SK-N-DZ (cell line): ENCODE measurements around the gene UST.
"Not testable (repeated sequence)": the region's sequence is repeated elsewhere in the genome, so short reads cannot be mapped to it uniquely, and the experiment has no call there.

Experiments used
- DNase-seq: peaks from one replicate; pipeline ENCODE4 v3.0.0-alpha.2; 2015; ENCODE audit warnings: low spot score

The UST gene

GRCh38 chr6:149035766-149036165, 288.9 kb downstream of the UST start:
- DNase-seq = no peak

GRCh38 chr6:149037051-149037671, 290.3 kb downstream of the UST start:
- DNase-seq = no peak

GRCh38 chr6:149039025-149039424, 292.2 kb downstream of the UST start:
- DNase-seq = not testable (repeated sequence)

- DNase-seq = no peak
Measured at GRCh38 chr6:149041953-149042352, 295.1 kb downstream of the UST start.

- no peak for DNase-seq
Measured at GRCh38 chr6:149043476-149044130, 296.8 kb downstream of the UST start.

GRCh38 chr6:149044528-149044927, 297.7 kb downstream of the UST start:
- DNase-seq = no peak

- no peak for DNase-seq
Measured at GRCh38 chr6:149045404-149045803, 298.6 kb downstream of the UST start.

GRCh38 chr6:149046164-149046821, 299.5 kb downstream of the UST start:
- DNase-seq = no peak

- DNase-seq = no peak
Measured at GRCh38 chr6:149046822-149047246, 300.0 kb downstream of the UST start.

GRCh38 chr6:149049230-149049629, 302.4 kb downstream of the UST start:
- DNase-seq = no peak

- no peak for DNase-seq
Measured at GRCh38 chr6:149050160-149050559, 303.3 kb downstream of the UST start.

- DNase-seq = no peak
Measured at GRCh38 chr6:149052350-149053106, 305.7 kb downstream of the UST start.

GRCh38 chr6:149053848-149054558, 307.2 kb downstream of the UST start:
- DNase-seq = no peak

GRCh38 chr6:149054559-149055194, 307.8 kb downstream of the UST start:
- no peak for DNase-seq

- DNase-seq = no peak
Measured at GRCh38 chr6:149055195-149055899, 308.5 kb downstream of the UST start.

GRCh38 chr6:149056777-149057463, 310.1 kb downstream of the UST start:
- DNase-seq = no peak

- DNase-seq = no peak
Measured at GRCh38 chr6:149057464-149057840, 310.6 kb downstream of the UST start.

- no peak for DNase-seq
Measured at GRCh38 chr6:149059557-149059956, 312.7 kb downstream of the UST start.

GRCh38 chr6:149060300-149060984, 313.6 kb downstream of the UST start:
- DNase-seq = no peak
